Parathyroid adenoma (tissue), 2 donors: ENCODE results near the gene TRDN.

Experiments used
- H2AFZ ChIP-seq: fragments of 300-600 bp; sonication (generic); one replicate; pipeline ENCODE4 v1.7.0; 2017; ENCODE audit warnings: antibody characterized with exemption, mild to moderate bottlenecking
- H3K27ac ChIP-seq: fragments of 300-600 bp; sonication (generic); one replicate; pipeline ENCODE4 v1.7.0; 2017
- H3K27me3 ChIP-seq: fragments of 300-600 bp; sonication (generic); one replicate; pipeline ENCODE4 v1.7.0; 2017; ENCODE audit warnings: low read length; ENCODE audit not compliant: control insufficient read depth, insufficient read depth
- H3K36me3 ChIP-seq: fragments of 300-600 bp; sonication (generic); one replicate; pipeline ENCODE4 v1.7.0; 2017; ENCODE audit warnings: low read length; ENCODE audit not compliant: control insufficient read depth, insufficient read depth
- H3K4me1 ChIP-seq: fragments of 300-600 bp; sonication (generic); one replicate; pipeline ENCODE4 v1.7.0; 2017; ENCODE audit warnings: control low read depth
- H3K4me2 ChIP-seq: fragments of 300-600 bp; sonication (generic); one replicate; pipeline ENCODE4 v1.7.0; 2017; ENCODE audit warnings: low read length
- H3K4me3 ChIP-seq: fragments of 300-600 bp; sonication (generic); one replicate; pipeline ENCODE4 v1.7.0; 2017; ENCODE audit warnings: low read depth, low read length
- H3K79me2 ChIP-seq: fragments of 300-600 bp; sonication (generic); one replicate; pipeline ENCODE4 v1.7.0; 2017; ENCODE audit warnings: control low read depth
- H3K9ac ChIP-seq: fragments of 300-600 bp; sonication (generic); one replicate; pipeline ENCODE4 v1.7.0; 2017; ENCODE audit warnings: mild to moderate bottlenecking
- H3K9me3 ChIP-seq: fragments of 300-600 bp; sonication (generic); one replicate; pipeline ENCODE4 v1.7.0; 2017; ENCODE audit warnings: low read length; ENCODE audit not compliant: control insufficient read depth
- TF ChIP-seq, protein P1 (sequence below): fragments of 300-600 bp; sonication (generic); IDR thresholded peaks from one replicate; pipeline ENCODE4 v1.7.0; 2017; ENCODE audit warnings: antibody characterized with exemption, mild to moderate bottlenecking
- donor health status: primary hyperparathyroidism.

Gene TRDN

DNA sequence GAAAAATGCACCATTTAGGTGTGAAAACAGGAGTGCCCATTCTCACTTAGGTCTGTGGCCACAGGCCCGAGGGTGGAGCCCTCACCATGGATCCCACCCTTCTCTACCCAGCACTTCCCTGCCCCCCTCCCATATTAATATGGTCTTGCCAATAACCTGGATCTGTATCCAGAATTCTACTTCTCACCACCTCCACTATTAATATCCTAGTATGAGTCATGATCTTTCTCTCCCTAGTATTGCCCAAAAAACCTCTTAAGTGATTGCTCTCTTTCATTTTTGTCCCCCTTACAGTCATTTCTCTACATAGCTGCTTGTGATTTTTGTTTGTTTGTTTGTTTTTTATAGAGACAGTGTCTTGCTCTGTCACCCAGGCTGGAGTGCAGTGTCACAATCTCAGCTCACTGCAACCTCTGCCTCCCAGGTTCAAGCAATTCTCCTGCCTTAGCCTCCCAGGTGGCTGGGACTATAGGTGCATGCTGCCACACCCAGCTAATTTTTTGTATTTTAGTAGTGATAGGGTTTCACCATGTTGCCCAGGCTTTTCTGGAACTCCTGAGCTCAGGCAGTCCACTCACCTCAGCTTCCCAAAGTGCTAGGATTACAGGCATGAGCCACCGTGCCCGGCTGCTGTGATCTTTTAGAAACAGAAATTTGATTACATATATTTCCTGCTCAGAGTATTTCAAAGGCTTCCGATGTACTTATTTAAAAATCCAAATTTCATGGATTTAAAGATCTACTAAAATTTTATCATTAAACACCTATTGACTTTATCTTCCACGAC, 24.5 kb upstream of the TRDN start:
- H3K36me3 ChIP-seq, result no peaks in the 10 kb centered on the region
- TF ChIP-seq, protein P1, sequence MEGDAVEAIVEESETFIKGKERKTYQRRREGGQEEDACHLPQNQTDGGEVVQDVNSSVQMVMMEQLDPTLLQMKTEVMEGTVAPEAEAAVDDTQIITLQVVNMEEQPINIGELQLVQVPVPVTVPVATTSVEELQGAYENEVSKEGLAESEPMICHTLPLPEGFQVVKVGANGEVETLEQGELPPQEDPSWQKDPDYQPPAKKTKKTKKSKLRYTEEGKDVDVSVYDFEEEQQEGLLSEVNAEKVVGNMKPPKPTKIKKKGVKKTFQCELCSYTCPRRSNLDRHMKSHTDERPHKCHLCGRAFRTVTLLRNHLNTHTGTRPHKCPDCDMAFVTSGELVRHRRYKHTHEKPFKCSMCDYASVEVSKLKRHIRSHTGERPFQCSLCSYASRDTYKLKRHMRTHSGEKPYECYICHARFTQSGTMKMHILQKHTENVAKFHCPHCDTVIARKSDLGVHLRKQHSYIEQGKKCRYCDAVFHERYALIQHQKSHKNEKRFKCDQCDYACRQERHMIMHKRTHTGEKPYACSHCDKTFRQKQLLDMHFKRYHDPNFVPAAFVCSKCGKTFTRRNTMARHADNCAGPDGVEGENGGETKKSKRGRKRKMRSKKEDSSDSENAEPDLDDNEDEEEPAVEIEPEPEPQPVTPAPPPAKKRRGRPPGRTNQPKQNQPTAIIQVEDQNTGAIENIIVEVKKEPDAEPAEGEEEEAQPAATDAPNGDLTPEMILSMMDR, result no peak
- H3K4me3 ChIP-seq, result no peak overlapping the region
- H3K79me2 ChIP-seq, result no peaks in the 10 kb centered on the region
- no peak overlapping the region for H3K27ac ChIP-seq
- H3K9me3 ChIP-seq, result no peaks in the 10 kb centered on the region
- H3K4me1 ChIP-seq, result peaks cover 3% of the 10 kb centered on the region
- H3K27me3 ChIP-seq, result no peaks in the 10 kb centered on the region
- no peak overlapping the region for H3K4me2 ChIP-seq
- no peak overlapping the region for H3K9ac ChIP-seq
- no peak overlapping the region for H2AFZ ChIP-seq

DNA sequence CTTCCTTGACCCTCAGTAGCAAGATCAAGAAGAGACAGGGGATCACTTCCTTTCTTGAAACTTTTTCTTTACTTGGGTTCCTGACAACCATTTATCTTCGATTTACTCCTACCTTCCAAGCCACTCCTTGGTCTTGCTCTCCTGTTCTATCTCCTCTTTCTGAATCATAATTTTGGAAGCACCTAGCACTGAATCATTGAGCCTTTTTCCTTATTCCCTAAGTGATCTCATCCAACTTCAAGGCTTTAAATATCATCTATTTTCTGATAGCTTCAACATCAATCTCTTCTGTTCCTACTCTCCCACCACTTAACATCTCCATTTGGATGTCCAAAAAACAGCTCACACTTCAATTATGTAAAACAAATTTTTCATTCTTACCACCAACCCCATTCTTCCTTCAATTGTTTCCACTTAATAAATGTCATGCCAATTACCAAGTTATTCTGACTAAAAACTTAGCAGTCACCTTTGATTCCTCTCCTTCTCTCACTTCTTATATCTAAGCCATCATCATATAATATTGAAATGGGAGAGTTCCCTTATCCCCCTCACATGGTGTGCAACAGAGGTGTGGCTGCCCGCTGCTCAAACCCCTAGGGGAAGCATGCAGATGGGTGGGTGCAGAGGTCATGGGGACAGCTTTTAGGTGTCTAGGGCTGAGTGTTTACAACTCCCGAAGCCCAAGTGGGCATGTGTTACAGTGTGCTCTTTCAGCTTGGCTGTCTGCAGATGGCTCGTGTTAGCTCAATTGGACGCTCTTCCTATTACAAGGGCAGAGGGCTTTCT, 23.4 kb upstream of the TRDN start:
- no peak overlapping the region for H3K27ac ChIP-seq

DNA sequence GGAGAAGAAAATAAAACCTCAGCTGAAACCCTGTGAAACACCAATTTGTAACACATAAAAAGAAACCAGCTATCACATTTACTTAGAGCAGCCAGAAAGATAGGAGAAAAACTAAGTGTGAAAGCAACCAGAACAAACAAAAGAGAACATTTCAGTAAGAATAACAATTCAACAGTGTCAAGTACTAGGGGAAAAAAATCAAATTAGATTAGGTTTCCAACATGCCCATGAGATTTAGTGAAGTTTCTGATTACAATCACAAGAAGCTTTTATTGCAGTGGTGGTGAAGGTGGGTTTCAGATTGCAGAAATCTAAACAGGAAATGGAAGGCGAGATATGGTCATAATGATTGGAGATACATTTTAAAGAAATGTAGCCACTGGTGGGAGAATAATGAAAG, 22.1 kb upstream of the TRDN start:
- peaks cover 3% of the 10 kb centered on the region for H3K4me1 ChIP-seq
- TF ChIP-seq, protein P1, result no peak
- H3K9ac ChIP-seq, result no peak overlapping the region

More for the DNA sequence above, 23.4 kb upstream of the TRDN start:
- Histone ChIP-seq H3K9ac (no peak overlapping the region), H3K27me3 (no peaks in the 10 kb centered on the region), H3K4me1 (peaks cover 3% of the 10 kb centered on the region), H3K36me3 (no peaks in the 10 kb centered on the region), H3K79me2 (no peaks in the 10 kb centered on the region), H3K4me3 (no peak overlapping the region), H3K9me3 (no peaks in the 10 kb centered on the region), H3K4me2 (no peak overlapping the region), H2AFZ (no peak overlapping the region)
- TF ChIP-seq, protein P1, result no peak

DNA sequence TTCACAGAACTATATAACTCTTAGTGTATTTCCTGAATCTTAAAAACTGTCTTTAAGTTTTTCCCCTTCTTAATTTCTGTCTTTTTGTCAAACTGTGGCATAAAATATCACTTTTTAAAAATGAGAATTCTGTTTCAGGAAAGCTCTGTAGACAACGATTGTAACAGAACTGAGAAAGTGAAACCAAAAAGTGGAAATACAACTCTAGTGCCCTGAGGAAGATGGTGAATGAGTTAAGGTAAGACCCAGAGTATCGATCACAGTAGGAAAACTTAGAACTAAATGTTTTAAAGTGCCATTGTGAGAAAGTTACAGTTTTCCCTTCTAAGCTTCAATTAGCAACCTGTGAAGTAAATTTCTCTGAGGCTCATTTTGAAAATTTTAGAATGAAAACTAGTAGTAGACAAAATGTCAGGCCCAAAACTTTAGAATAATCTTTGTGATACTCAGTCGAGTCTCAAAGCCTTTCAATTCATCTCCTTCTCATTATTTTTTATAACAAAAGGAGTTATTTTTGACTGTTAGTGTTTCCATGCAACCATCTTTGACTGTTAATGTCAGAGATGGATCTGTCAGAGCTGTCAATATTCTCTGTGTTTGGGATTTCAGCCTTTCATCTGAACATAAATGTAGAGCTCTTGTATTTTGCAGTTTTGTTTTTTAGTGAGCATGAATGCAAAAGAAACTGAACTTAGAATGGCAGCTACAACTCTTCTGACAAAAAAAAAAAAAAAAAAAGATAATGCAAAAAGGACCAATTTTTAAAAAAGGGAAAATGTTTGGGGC, 19.0 kb upstream of the TRDN start:
- Histone ChIP-seq H3K9me3 (no peaks in the 10 kb centered on the region), H3K36me3 (no peaks in the 10 kb centered on the region), H2AFZ (peak overlapping the region; percentile 76), H3K79me2 (no peaks in the 10 kb centered on the region), H3K4me1 (peaks cover 3% of the 10 kb centered on the region), H3K4me2 (peak overlapping the region; percentile 34), H3K9ac (no peak overlapping the region), H3K27me3 (no peaks in the 10 kb centered on the region), H3K4me3 (peak overlapping the region; percentile 12), H3K27ac (no peak overlapping the region)
- TF ChIP-seq, protein P1, result no peak

More for the DNA sequence above, 22.1 kb upstream of the TRDN start:
- no peaks in the 10 kb centered on the region for H3K79me2 ChIP-seq
- no peak overlapping the region for H3K27ac ChIP-seq
- H3K9me3 ChIP-seq, result no peaks in the 10 kb centered on the region
- no peaks in the 10 kb centered on the region for H3K36me3 ChIP-seq
- peak overlapping the region; percentile 12 for H2AFZ ChIP-seq
- no peaks in the 10 kb centered on the region for H3K27me3 ChIP-seq
- no peak overlapping the region for H3K4me2 ChIP-seq
- no peak overlapping the region for H3K4me3 ChIP-seq
